Measurements from ENCODE around the gene HMG20B.
"Not testable (repeated sequence)": the region's sequence is repeated elsewhere in the genome, so short reads cannot be mapped to it uniquely, and the experiment has no call there.

Gene HMG20B

GRCh38 chr19:3556978-3557460, 15.7 kb upstream of the HMG20B start:
- peak; percentile 40 for DNase-seq

GRCh38 chr19:3557461-3558248, 15.1 kb upstream of the HMG20B start, which contains the start of gene MFSD12:
Gene MFSD12 (minus strand): TSS chr19:3557586. CDS start chr19:3557403, 183 bp downstream.
- peak; percentile 95 for DNase-seq

GRCh38 chr19:3563709-3564524, 8.8 kb upstream of the HMG20B start:
- no peak for DNase-seq

GRCh38 chr19:3565139-3565538, 7.6 kb upstream of the HMG20B start:
- DNase-seq: no peak

DNA sequence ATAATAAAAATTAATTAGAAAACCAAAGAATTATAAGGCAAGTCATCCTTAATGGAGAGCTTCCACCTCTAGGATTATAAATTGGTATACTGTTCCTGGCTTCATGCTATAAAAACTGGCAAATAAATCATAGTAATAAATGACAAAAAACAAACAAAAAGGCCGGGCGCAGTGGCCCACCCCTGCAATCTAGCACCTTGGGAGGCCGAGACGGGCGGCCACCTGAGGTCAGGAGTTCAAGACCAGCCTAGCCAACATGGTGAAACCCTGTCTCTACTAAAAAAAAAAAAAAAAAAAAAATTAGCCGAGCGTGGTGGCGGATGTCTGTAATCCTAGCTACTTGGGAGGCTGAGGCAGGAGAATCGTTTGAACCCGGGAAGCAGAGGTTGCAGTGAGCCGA, 2.7 kb upstream of the HMG20B start:
- DNase-seq: not testable (repeated sequence)

- DNase-seq: no peak
Observed at GRCh38 chr19:3570606-3571011, 2.1 kb upstream of the HMG20B start.

DNA sequence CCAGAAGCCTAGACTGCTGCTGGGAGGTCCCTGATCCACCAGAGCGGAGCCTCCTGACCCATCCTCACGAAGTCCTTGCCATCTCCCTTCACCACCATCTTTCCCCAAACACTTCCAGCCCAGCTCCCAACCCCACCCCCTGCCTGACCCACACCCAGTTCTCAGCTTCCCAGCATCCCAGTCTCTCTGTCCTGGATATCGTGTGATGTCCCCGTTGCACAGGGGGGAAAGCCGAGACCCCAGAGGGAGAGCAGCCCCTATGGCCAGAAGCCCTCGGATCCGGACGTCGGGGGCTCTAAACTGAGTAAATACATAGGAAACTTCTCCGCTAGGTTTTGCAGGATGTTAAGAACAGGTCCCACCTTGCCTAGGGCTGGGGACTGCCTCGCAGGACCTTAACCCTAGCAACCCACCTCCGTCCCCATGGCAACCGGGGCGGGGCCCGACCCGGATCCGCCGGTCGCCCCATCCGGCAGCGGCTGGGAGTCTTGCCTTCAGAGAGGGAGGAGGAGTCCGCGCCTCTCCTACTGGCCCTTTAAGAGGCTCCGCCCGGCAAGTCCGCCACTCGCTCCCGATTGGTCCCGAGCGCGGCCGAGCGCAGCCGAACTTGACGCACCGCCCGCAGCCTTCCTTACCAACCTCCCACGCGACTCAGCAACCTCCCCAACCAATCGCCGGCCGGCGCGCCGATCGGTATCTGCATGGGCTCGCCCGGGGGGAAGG, 451 bp upstream of the HMG20B start:
- peak; percentile 100 for DNase-seq

- DNase-seq: no peak
Observed at GRCh38 chr19:3573162-3573857, 566 bp downstream of the HMG20B start.

GRCh38 chr19:3573858-3574637, 1.3 kb downstream of the HMG20B start:
- DNase-seq: peak; percentile 96

GRCh38 chr19:3575260-3575741, 2.6 kb downstream of the HMG20B start:
- DNase-seq: no peak

DNA sequence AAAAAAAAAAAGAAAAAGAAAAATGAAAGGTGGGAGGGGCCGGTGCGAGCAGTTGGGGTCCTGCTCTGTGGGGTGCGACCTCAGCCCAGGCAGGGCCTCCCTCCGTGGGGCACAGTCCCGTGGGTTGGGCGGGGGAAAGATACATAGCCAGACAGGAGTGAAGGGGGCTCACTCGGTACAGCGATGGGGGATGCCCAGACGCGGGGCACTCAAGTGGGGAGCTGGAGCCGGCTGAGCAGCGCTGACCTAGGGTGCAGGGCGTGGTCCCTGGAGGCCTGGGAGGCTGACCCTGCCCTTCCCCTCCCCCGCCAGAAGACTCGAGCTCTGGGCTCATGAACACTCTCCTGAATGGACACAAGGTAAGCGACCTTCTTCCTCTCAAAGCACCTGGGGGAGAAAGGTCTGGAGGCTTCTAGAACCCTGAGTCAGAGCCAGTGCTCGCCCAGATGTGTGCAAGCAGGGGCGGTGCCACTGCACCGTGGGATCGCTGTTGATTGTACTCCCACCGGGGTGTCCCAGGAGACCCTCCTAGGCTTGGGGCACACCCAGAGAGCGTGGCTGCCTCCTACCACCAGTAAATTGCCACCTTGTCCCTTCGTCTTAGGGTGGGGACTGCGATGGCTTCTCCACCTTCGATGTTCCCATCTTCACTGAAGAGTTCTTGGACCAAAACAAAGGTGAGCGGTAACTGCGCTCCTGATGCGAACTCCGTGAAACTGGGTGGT, 3.4 kb downstream of the HMG20B start:
- no peak for DNase-seq

DNA sequence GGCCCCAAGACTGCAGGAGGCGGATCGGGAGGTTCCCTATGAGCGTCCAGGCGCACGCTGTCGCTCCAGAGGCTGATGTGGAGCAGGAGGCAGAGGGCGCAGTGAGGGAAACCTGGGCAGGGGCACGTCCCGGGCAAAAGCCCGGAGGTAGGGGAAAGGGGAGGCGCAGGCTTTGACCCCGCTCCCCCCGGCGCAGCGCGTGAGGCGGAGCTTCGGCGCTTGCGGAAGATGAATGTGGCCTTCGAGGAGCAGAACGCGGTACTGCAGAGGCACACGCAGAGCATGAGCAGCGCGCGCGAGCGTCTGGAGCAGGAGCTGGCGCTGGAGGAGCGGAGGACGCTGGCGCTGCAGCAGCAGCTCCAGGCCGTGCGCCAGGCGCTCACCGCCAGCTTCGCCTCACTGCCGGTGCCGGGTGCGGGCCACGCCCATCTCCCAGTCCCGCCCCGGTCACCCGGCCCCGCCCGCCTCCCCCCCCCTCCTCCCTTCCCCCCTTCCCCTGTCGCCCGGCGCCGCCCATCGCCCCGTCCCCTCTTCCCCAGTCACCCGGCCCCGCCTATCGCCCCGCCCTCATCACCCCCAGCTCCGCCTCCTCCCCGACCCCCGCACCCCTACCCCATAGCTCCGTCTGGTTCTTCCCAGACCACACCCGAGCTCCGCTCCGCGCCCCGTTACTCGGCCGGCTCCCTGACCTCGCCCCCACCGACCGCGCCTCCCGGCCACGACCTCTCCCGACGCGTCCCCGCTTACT, 4.1 kb downstream of the HMG20B start:
- no peak for DNase-seq

DNA sequence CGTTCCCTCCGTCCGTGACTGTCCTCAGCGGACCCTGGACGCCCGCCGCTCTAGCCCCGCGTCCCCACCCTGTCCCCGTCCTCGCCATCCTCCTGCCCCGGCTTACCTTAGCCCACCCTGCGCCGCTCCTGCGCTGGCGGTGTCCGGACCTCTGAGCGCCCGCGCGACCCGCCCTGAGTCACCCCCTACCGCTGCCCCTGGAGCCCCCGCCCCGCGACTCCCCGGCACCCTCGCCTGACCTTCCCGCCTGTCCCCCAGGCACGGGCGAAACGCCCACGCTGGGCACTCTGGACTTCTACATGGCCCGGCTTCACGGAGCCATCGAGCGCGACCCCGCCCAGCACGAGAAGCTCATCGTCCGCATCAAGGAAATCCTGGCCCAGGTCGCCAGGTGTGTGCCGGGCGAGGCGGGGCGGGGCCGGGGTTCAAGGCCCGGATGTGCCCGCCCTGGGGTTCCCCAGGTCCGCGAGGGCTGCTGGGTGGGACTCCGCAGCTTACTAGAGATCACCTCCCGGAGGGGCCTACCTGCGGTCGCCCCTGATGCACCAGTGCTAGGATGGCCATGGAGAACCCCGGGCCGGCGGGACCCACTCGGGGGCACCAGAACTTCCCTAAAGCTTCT, 5.1 kb downstream of the HMG20B start:
- no peak for DNase-seq

DNA sequence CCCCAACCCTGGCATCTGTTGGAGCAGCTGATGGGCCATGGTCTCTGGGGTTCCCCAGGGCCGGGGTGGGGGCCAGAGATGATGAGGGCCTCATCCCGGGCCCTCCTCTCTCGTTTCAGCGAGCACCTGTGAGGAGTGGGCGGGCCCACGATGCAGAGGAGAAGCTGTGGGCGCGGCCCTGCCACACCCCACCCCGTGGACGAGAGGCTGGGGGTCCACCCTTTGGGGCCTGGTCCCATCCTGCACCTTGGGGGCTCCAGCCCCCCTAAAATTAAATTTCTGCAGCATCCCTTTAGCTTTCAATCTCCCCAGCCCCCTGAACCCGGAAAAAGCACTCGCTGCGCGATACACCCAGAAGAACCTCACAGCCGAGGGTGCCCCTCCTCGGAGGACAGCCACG, 5.6 kb downstream of the HMG20B start:
- no peak for DNase-seq

DNA sequence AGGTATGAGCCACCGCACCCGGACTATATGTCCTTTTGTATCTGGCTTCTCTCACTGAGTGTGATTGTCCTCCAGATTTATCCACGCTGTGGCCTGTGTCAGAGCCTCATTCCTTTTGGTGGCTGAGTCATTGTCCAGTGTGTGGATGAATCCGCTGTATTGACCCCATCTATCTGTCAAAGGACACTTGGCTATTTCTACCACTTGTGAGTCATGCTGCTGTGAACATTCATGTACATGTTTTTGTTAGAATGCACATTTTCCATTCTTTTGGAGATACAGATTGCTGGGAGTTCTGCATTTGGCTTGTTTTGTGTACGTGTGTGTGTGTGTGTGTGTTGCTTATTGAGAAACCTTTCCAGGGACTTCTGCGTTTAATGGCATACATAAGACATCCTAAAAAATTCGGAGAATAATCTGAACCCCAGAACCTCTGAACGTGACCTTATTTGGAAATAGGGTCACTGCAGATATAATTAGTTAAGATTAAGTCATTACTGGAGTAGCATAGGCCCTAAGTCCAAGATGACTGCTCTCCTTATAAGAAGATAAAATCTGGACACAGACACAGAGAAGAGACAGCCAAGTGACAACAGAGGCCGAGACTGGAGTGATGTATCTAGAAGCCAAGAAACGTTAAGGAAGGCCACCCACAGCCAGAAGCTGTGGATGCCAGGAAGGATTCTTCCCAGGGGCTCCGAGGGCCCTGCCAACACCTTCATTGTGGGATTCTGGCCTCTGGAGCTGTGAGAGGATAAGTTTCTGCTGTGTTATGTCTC, 7.6 kb downstream of the HMG20B start:
- no peak for DNase-seq

- DNase-seq: not testable (repeated sequence)
Observed at GRCh38 chr19:3581792-3582191, 9.0 kb downstream of the HMG20B start.

DNA sequence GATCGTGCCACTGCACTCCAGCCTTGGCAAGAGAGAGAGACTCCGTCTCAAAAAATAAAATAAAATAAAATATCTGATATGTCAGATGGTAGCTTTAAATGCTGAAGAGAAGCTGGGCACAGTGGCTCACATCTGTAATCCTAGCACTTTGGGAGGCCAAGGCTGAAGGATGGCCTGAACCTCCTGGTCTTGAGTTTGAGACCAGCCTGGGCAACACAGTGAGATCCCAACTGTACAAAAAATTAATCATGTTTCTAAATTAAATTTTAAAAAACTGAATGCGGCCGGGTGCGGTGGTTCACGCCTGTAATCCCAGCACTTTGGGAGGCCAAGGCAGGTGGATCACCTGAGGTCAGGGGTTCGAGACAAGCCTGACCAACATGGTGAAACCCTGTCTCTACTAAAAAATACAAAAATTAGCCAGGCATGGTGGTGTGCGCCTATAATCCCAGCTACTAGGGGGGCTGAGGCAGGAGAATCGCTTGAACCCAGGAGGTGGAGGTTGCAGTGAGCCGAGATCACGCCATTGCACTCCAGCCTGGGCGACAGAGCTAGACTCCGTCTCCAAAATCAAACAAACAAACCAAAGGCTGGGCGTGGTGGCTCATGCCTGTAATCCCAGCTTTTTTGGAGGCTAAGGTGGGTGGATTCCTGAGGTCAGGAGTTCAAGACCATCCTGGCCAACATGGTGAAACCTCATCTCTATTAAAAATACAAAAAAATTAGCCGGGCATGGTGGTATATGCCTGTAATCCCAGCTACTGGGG, 11.5 kb downstream of the HMG20B start:
- not testable (repeated sequence) for DNase-seq

Measured in activated CD4-positive, alpha-beta T cell treated with anti-CD3 and anti-CD28 coated beads, Interleukin-2, amount 50 U/mL, for 16 hours (primary cell).